Measurements from ENCODE around the gene FGF19.

The FGF19 gene

DNA sequence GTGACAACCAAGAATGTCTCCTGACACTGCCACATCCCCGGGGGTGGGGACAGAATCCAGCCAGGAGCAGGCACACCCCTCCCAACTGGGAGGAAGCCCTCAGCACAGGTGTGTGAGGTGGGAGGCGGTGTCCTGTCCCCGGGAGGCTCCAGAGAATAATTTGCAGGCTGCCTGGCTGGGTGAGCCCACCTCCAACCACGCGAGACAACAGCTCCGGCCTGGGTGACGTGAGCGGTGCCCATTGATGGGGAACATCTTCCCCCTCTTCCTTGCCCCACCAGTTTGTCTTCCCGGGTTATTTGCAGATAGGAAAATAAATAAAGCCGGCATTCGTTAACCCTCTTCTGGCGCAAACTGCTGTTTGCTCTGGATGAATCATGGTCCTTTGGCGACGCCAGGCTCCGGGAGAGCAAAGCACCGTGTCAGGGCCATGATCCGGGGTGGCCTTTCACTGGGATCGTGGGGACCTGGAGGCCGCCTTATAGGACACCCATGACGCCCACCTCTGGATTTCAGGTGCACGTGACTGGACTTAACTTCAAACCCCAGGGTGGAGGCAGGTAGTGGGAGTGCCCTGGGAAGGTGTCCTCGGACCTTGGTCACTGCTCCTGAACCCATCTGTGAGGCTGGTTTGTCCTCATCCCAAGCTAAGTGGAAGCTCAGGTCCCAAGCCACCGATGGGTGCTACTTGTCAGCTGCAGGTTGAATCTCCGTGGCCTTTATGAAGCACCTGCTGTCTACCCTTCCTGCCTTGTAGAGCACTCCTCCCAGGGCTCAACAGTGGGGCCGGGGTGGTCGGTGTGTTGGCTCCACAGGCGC is 49.0 kb downstream of the FGF19 start:
- H3K4me3 ChIP-seq (ENCODE audit: low read depth, low read length): no peak overlapping the region
- TF ChIP-seq, protein P1, sequence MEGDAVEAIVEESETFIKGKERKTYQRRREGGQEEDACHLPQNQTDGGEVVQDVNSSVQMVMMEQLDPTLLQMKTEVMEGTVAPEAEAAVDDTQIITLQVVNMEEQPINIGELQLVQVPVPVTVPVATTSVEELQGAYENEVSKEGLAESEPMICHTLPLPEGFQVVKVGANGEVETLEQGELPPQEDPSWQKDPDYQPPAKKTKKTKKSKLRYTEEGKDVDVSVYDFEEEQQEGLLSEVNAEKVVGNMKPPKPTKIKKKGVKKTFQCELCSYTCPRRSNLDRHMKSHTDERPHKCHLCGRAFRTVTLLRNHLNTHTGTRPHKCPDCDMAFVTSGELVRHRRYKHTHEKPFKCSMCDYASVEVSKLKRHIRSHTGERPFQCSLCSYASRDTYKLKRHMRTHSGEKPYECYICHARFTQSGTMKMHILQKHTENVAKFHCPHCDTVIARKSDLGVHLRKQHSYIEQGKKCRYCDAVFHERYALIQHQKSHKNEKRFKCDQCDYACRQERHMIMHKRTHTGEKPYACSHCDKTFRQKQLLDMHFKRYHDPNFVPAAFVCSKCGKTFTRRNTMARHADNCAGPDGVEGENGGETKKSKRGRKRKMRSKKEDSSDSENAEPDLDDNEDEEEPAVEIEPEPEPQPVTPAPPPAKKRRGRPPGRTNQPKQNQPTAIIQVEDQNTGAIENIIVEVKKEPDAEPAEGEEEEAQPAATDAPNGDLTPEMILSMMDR (IDR thresholded peaks at IDR 0.05; ENCODE audit: low read depth, low read length): 0 out of 2 replicates have a peak, but pooled peaks have one; percentile 3

DNA sequence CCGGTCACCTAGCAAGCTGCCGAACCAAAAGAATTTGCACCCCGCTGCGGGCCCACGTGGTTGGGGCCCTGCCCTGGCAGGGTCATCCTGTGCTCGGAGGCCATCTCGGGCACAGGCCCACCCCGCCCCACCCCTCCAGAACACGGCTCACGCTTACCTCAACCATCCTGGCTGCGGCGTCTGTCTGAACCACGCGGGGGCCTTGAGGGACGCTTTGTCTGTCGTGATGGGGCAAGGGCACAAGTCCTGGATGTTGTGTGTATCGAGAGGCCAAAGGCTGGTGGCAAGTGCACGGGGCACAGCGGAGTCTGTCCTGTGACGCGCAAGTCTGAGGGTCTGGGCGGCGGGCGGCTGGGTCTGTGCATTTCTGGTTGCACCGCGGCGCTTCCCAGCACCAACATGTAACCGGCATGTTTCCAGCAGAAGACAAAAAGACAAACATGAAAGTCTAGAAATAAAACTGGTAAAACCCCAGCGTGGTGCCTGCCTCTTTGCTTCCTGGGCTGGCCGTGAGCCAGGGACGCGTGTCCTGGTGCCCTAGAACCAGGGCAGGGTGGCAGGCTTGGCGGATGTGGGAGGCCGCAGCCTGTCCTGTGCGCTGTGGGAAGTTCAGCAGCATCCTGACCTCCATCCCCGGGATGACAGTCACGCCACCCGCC is 49.7 kb downstream of the FGF19 start:
- TF ChIP-seq, protein P1 (IDR thresholded peaks at IDR 0.05; ENCODE audit: low read depth, low read length): no peak
- no peak overlapping the region for H3K4me3 ChIP-seq (ENCODE audit: low read depth, low read length)

DNA sequence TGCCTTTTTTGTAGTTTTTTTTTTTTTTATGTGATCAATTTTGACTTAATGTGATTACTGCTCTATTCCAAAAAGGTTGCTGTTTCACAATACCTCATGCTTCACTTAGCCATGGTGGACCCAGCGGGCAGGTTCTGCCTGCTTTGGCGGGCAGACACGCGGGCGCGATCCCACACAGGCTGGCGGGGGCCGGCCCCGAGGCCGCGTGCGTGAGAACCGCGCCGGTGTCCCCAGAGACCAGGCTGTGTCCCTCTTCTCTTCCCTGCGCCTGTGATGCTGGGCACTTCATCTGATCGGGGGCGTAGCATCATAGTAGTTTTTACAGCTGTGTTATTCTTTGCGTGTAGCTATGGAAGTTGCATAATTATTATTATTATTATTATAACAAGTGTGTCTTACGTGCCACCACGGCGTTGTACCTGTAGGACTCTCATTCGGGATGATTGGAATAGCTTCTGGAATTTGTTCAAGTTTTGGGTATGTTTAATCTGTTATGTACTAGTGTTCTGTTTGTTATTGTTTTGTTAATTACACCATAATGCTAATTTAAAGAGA is 50.3 kb downstream of the FGF19 start:
- TF ChIP-seq, protein P1 (IDR thresholded peaks at IDR 0.05; ENCODE audit: low read depth, low read length): no peak
- H3K4me3 ChIP-seq (ENCODE audit: low read depth, low read length): no peak overlapping the region

DNA sequence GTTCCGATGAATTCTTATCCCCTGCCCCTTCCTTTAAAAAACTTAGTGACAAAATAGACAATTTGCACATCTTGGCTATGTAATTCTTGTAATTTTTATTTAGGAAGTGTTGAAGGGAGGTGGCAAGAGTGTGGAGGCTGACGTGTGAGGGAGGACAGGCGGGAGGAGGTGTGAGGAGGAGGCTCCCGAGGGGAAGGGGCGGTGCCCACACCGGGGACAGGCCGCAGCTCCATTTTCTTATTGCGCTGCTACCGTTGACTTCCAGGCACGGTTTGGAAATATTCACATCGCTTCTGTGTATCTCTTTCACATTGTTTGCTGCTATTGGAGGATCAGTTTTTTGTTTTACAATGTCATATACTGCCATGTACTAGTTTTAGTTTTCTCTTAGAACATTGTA is 50.8 kb downstream of the FGF19 start:
- no peak overlapping the region for H3K4me3 ChIP-seq (ENCODE audit: low read depth, low read length)
- TF ChIP-seq, protein P1 (IDR thresholded peaks at IDR 0.05; ENCODE audit: low read depth, low read length): no peak

DNA sequence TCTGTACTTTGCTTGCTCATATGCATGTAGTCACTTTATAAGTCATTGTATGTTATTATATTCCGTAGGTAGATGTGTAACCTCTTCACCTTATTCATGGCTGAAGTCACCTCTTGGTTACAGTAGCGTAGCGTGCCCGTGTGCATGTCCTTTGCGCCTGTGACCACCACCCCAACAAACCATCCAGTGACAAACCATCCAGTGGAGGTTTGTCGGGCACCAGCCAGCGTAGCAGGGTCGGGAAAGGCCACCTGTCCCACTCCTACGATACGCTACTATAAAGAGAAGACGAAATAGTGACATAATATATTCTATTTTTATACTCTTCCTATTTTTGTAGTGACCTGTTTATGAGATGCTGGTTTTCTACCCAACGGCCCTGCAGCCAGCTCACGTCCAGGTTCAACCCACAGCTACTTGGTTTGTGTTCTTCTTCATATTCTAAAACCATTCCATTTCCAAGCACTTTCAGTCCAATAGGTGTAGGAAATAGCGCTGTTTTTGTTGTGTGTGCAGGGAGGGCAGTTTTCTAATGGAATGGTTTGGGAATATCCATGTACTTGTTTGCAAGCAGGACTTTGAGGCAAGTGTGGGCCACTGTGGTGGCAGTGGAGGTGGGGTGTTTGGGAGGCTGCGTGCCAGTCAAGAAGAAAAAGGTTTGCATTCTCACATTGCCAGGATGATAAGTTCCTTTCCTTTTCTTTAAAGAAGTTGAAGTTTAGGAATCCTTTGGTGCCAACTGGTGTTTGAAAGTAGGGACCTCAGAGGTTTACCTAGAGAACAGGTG is 51.8 kb downstream of the FGF19 start:
- TF ChIP-seq, protein P1 (IDR thresholded peaks at IDR 0.05; ENCODE audit: low read depth, low read length): no peak
- H3K4me3 ChIP-seq (ENCODE audit: low read depth, low read length): no peak overlapping the region

DNA sequence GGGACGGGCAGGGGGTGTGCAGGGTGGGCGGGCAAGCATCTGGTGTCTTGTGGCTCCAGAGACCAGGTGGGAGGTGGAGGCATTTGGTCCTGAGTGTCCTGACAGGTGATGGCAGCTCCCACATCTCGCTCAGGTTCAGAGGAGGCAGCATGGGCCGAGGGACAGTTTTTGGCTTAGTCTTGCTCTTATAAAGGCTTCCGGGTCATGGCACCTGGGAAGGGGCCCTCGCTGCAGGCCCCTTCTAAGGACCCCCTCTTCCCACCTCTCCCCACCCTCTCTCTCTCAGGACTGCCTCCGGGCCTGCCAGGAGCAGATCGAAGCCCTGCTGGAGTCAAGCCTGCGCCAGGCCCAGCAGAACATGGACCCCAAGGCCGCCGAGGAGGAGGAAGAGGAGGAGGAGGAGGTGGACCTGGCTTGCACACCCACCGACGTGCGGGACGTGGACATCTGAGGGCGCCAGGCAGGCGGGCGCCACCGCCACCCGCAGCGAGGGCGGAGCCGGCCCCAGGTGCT is 52.9 kb downstream of the FGF19 start:
- TF ChIP-seq, protein P1 (IDR thresholded peaks at IDR 0.05; ENCODE audit: low read depth, low read length): no peak
- no peak overlapping the region for H3K4me3 ChIP-seq (ENCODE audit: low read depth, low read length)
